HEK293T (cell line): Measurements from ENCODE around the gene MMP11.

Source experiments
- CTCF ChIA-PET: fragments of 350-600 bp; formaldehyde crosslinking; extraction: SDS; loops from one replicate; lab custom pipeline; 2021; ENCODE audit warnings: antibody characterized with exemption, inconsistent platforms; lab: Yijun Ruan, JAX
- POLR2A ChIA-PET: fragments of 350-600 bp; formaldehyde crosslinking; extraction: SDS; loops from one replicate; lab custom pipeline; 2020; ENCODE audit warnings: antibody characterized with exemption, inconsistent platforms; lab: Yijun Ruan, JAX
- DNase-seq: peaks from one replicate; pipeline ENCODE4 v3.0.0; 2012; ENCODE audit warnings: mixed read lengths; ENCODE audit errors: extremely low spot score
- ARNT ChIP-seq: fragments of 450-650 bp; IDR thresholded peaks from 2 replicates; pipeline ENCODE4 v1.6.1; 2017; ENCODE audit warnings: mild to moderate bottlenecking
- BHLHE40 ChIP-seq: fragments of 450-650 bp; IDR thresholded peaks from 2 replicates; pipeline ENCODE4 v1.6.1; 2016; ENCODE audit warnings: mild to moderate bottlenecking, moderate library complexity, borderline replicate concordance
- CTBP1 ChIP-seq: fragments of 450-650 bp; IDR thresholded peaks from 2 replicates; pipeline ENCODE4 v1.6.1; 2016; ENCODE audit warnings: borderline replicate concordance
- ELF4 ChIP-seq: fragments of 450-650 bp; IDR thresholded peaks from 2 replicates; pipeline ENCODE4 v1.6.1; 2017; ENCODE audit warnings: antibody characterized with exemption
- FOXA1 ChIP-seq: fragments of 450-650 bp; IDR thresholded peaks from 2 replicates; pipeline ENCODE4 v1.6.1; 2016; ENCODE audit warnings: mild to moderate bottlenecking
- FOXK2 ChIP-seq: fragments of 450-650 bp; IDR thresholded peaks from 2 replicates; pipeline ENCODE4 v1.6.1; 2016; ENCODE audit warnings: mild to moderate bottlenecking
- FOXM1 ChIP-seq: fragments of 450-650 bp; IDR thresholded peaks from 2 replicates; pipeline ENCODE4 v1.6.1; 2017; ENCODE audit warnings: mild to moderate bottlenecking, borderline replicate concordance
- HDGF ChIP-seq: fragments of 450-650 bp; IDR thresholded peaks from 2 replicates; pipeline ENCODE4 v1.6.1; 2017; ENCODE audit warnings: antibody characterized with exemption, borderline replicate concordance
- L3MBTL2 ChIP-seq: fragments of 450-650 bp; conservative IDR thresholded peaks from 2 replicates; pipeline ENCODE4 v1.6.1; 2016; ENCODE audit warnings: mild to moderate bottlenecking
- LEF1 ChIP-seq: fragments of 450-650 bp; IDR thresholded peaks from 2 replicates; pipeline ENCODE4 v1.6.1; 2017; ENCODE audit warnings: mild to moderate bottlenecking, borderline replicate concordance
- NFRKB ChIP-seq: fragments of 450-650 bp; IDR thresholded peaks from 2 replicates; pipeline ENCODE4 v1.6.1; 2016; ENCODE audit warnings: mild to moderate bottlenecking, moderate library complexity
- SP1 ChIP-seq: fragments of 450-650 bp; IDR thresholded peaks from 2 replicates; pipeline ENCODE4 v1.6.1; 2017
- SUZ12 ChIP-seq: fragments of 450-650 bp; IDR thresholded peaks from 2 replicates; pipeline ENCODE4 v1.6.1; 2016; ENCODE audit warnings: mild to moderate bottlenecking
- TARDBP ChIP-seq: fragments of 450-650 bp; IDR thresholded peaks from 2 replicates; pipeline ENCODE4 v1.6.1; 2016
- ZNF384 ChIP-seq: fragments of 450-650 bp; IDR thresholded peaks from 2 replicates; pipeline ENCODE4 v1.6.1; 2016
- TF ChIP-seq, protein P1 (sequence below): fragments of 450-650 bp; IDR thresholded peaks from 2 replicates; pipeline ENCODE4 v1.6.1; 2016

MMP11 gene

GRCh38 chr22:23801886-23802377 is 29.3 kb downstream of the MMP11 start:
- TF ChIP-seq HDGF, result no peak
- no peak for DNase-seq
- POLR2A ChIA-PET, result no interaction called here
- CTCF ChIA-PET, result no interaction called here

- no peak for DNase-seq
- CTCF ChIA-PET, result interaction anchor here (0.6 kb wide), 1 partner anchor 372 kb away, joined by 3 read pairs; no protein-coding TSS in a partner anchor
- POLR2A ChIA-PET, result interaction anchor here (1.2 kb wide), 1 partner anchor 11 kb away, joined by 3 read pairs; no protein-coding TSS in a partner anchor
- TF ChIP-seq HDGF, result no peak
- TF ChIP-seq L3MBTL2, result no peak
- no peak for TF ChIP-seq LEF1
- no peak for TF ChIP-seq FOXM1
- TF ChIP-seq ZNF384, result no peak
- TF ChIP-seq ARNT, result no peak
- no peak for TF ChIP-seq BHLHE40
- TF ChIP-seq TARDBP, result no peak
- no peak for TF ChIP-seq SP1
- TF ChIP-seq FOXA1, result no peak
- TF ChIP-seq, protein P1, sequence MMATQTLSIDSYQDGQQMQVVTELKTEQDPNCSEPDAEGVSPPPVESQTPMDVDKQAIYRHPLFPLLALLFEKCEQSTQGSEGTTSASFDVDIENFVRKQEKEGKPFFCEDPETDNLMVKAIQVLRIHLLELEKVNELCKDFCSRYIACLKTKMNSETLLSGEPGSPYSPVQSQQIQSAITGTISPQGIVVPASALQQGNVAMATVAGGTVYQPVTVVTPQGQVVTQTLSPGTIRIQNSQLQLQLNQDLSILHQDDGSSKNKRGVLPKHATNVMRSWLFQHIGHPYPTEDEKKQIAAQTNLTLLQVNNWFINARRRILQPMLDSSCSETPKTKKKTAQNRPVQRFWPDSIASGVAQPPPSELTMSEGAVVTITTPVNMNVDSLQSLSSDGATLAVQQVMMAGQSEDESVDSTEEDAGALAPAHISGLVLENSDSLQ, result no peak
- TF ChIP-seq ELF4, result no peak
- TF ChIP-seq SUZ12, result no peak
- no peak for TF ChIP-seq NFRKB
- TF ChIP-seq FOXK2, result no peak
- no peak for TF ChIP-seq CTBP1
Observed at GRCh38 chr22:23803001-23803819, 30.6 kb downstream of the MMP11 start.

DNA sequence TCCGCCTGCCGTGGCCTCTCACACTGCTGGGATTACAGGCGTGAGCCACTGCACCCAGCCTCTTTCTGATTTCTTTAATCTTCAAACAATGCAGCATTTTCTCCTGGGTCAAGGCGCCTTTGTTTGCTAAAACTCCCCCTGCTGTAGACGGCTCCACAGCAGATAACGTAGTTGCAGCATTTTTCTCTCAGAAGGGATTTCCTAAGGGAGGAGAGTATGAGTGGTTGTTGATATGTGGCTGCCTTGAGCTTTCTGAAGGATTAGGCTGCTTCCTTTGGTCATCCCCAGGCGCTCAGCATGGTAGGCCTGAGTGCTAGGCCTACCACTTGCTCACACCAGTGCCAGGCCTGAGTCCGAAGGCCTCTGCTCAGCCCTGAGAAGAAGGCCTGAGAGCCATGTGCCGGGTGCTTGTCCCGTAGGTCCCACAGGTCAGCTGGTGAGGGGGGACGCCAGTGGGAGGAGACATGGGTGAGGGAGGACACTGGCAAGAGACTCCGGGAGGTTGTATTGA is 32.2 kb downstream of the MMP11 start:
- ChIA-PET CTCF (no interaction called here), POLR2A (no interaction called here)
- TF ChIP-seq ELF4 (no peak), TARDBP (no peak)
- DNase-seq, result no peak

DNA sequence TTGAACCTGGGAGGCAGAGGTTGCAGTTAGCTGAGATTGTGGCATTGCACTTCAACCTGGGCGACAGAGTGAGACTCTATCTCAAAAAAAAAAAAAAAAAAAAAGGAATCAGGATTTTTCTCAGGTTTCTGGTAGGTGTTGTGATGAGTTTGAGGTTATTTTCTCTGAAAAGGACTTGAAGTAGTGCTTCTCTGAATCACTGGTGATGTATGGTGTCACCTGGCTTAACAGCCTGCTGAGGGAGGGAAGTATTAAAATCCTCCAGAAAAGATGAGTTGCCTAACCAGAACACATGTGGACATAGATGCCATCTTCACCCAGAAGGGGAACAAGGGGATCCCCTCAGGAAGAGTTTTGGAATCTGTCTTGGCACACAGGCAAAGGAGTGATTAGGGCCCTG is 34.2 kb downstream of the MMP11 start:
- DNase-seq, result no peak
- TF ChIP-seq FOXM1 (no peak), BHLHE40 (no peak), NFRKB (no peak), ELF4 (no peak), TARDBP (no peak), SP1 (no peak), LEF1 (no peak)
- TF ChIP-seq, protein P1, result no peak
- POLR2A ChIA-PET, result no interaction called here
- CTCF ChIA-PET, result no interaction called here

- ChIA-PET CTCF (interaction anchor here (0.6 to 0.7 kb wide), 2 partner anchors 11 to 810 kb away, joined by 8 to 10 read pairs; no protein-coding TSS in a partner anchor), POLR2A (no interaction called here)
- no peak for DNase-seq
- no peak for TF ChIP-seq BHLHE40
- TF ChIP-seq ARNT, result no peak
- TF ChIP-seq LEF1, result no peak
- TF ChIP-seq TARDBP, result no peak
- TF ChIP-seq L3MBTL2, result no peak
- no peak for TF ChIP-seq CTBP1
- no peak for TF ChIP-seq FOXK2
- TF ChIP-seq ELF4, result no peak
Observed at GRCh38 chr22:23812378-23812777, 39.7 kb downstream of the MMP11 start.

- ChIA-PET POLR2A (no interaction called here), CTCF (no interaction called here)
- TF ChIP-seq, protein P1, result no peak
- no peak for TF ChIP-seq LEF1
- no peak for TF ChIP-seq ELF4
- no peak for TF ChIP-seq FOXM1
- no peak for TF ChIP-seq SUZ12
- TF ChIP-seq ARNT, result no peak
- no peak for TF ChIP-seq CTBP1
- no peak for TF ChIP-seq SP1
- TF ChIP-seq ZNF384, result no peak
Observed at GRCh38 chr22:23815541-23816155, 43.0 kb downstream of the MMP11 start.

More at GRCh38 chr22:23815541-23816155, 43.0 kb downstream of the MMP11 start:
- no peak for DNase-seq
